Activated CD4-positive, alpha-beta T cell treated with anti-CD3 and anti-CD28 coated beads, Interleukin-2, amount 50 U/mL, for 24 hours (primary cell): Measurements from ENCODE around the gene LMBR1.
"Not testable (repeated sequence)": the region's sequence is repeated elsewhere in the genome, so short reads cannot be mapped to it uniquely, and the experiment has no call there.

Experiments used
- DNase-seq, 2 donors: peaks; one replicate each; pipeline ENCODE4 v3.0.0-alpha.2; 2020; ENCODE audit warnings: low read depth in 1 of 2, low spot score in 1 of 2

LMBR1 gene

GRCh38 chr7:156659961-156660360 is 233.0 kb downstream of the LMBR1 start:
- no peak for DNase-seq

- no peak for DNase-seq
Measured at GRCh38 chr7:156659203-156659602, 233.8 kb downstream of the LMBR1 start.

GRCh38 chr7:156657681-156658080 is 235.3 kb downstream of the LMBR1 start:
- DNase-seq, result no peak

GRCh38 chr7:156656598-156656997 is 236.4 kb downstream of the LMBR1 start:
- DNase-seq, result no peak

GRCh38 chr7:156655983-156656382 is 237.0 kb downstream of the LMBR1 start:
- DNase-seq, result no peak

GRCh38 chr7:156655251-156655650 is 237.7 kb downstream of the LMBR1 start:
- DNase-seq, result no peak

GRCh38 chr7:156654511-156655234 is 238.3 kb downstream of the LMBR1 start:
- DNase-seq, result no peak

- DNase-seq, result no peak
Measured at GRCh38 chr7:156652886-156653568, 240.0 kb downstream of the LMBR1 start.

- DNase-seq, result no peak
Measured at GRCh38 chr7:156651474-156651873, 241.5 kb downstream of the LMBR1 start.

- no peak for DNase-seq
Measured at GRCh38 chr7:156650042-156650441, 242.9 kb downstream of the LMBR1 start.

- DNase-seq, result not testable (repeated sequence)
Measured at GRCh38 chr7:156647330-156647729, 245.7 kb downstream of the LMBR1 start.

- no peak for DNase-seq
Measured at GRCh38 chr7:156642306-156643045, 250.5 kb downstream of the LMBR1 start.

- DNase-seq, result peak in 1 of 2 donors; percentile 48
Measured at GRCh38 chr7:156640949-156641485, 252.0 kb downstream of the LMBR1 start.

GRCh38 chr7:156640257-156640948 is 252.6 kb downstream of the LMBR1 start, which contains the start of gene RNF32:
Gene RNF32 (plus strand): TSS chr7:156640774. CDS start chr7:156643878, 3,104 bp downstream.
- DNase-seq, result peak; percentile 97 to 98

GRCh38 chr7:156639426-156640256 is 253.3 kb downstream of the LMBR1 start:
- no peak for DNase-seq

GRCh38 chr7:156638443-156639077 is 254.4 kb downstream of the LMBR1 start:
- no peak for DNase-seq

GRCh38 chr7:156637093-156637492 is 255.9 kb downstream of the LMBR1 start:
- not testable (repeated sequence) for DNase-seq

- DNase-seq, result no peak
Measured at GRCh38 chr7:156635529-156636385, 257.2 kb downstream of the LMBR1 start.

GRCh38 chr7:156634117-156634516 is 258.9 kb downstream of the LMBR1 start:
- DNase-seq, result no peak
